ENCODE measurements around the gene VPS13C. TPM values are rescaled to one million over a fixed set of nuclear protein-coding genes. Genes with fewer than 3 reads are reported as not detected.

VPS13C gene
- total RNA-seq, 4 donors from 2014 or later: 29.0 to 38.2 (median 36.1) TPM

GRCh38 chr15:61849447-61849846 lies 210.8 kb downstream of the VPS13C start:
- no peak for DNase-seq (ENCODE audit: low spot score in 2 of 2)
- intact Hi-C loops (cut with DNase I; ENCODE audit: low total_unique reads): no loop called here
- 70 to 78% methylated on average over 1 of the region's 1 CpG for WGBS, 2 donors
- H3K4me3 ChIP-seq (ENCODE audit: low read depth, poor library complexity, severe bottlenecking): no peak overlapping the region
- TF ChIP-seq CTCF (IDR thresholded peaks at IDR 0.05) (no peak), POLR2A (IDR thresholded peaks at IDR 0.05) (no peak)

GRCh38 chr15:61841466-61841865 lies 218.8 kb downstream of the VPS13C start:
- DNase-seq (ENCODE audit: low spot score in 2 of 2): no peak
- H3K4me3 ChIP-seq (ENCODE audit: low read depth, poor library complexity, severe bottlenecking): no peak overlapping the region
- TF ChIP-seq CTCF (IDR thresholded peaks at IDR 0.05) (no peak), POLR2A (IDR thresholded peaks at IDR 0.05) (no peak)
- WGBS, 2 donors: 85 to 87% methylated on average over 9 of the region's 9 CpGs
- intact Hi-C loops (cut with DNase I; ENCODE audit: low total_unique reads): no loop called here

GRCh38 chr15:61840090-61840489 lies 220.2 kb downstream of the VPS13C start:
- WGBS, 2 donors: 70 to 76% methylated on average over 12 of the region's 12 CpGs
- H3K4me3 ChIP-seq (ENCODE audit: low read depth, poor library complexity, severe bottlenecking): no peak overlapping the region
- DNase-seq (ENCODE audit: low spot score in 2 of 2): no peak
- intact Hi-C loops (cut with DNase I; ENCODE audit: low total_unique reads): no loop called here
- TF ChIP-seq POLR2A (IDR thresholded peaks at IDR 0.05) (no peak), CTCF (IDR thresholded peaks at IDR 0.05) (no peak)

- intact Hi-C loops (cut with DNase I; ENCODE audit: low total_unique reads): no loop called here
- WGBS, 2 donors: 85 to 86% methylated on average over 8 of the region's 8 CpGs
- TF ChIP-seq POLR2A (IDR thresholded peaks at IDR 0.05) (no peak), CTCF (IDR thresholded peaks at IDR 0.05) (no peak)
- no peak for DNase-seq (ENCODE audit: low spot score in 2 of 2)
- H3K4me3 ChIP-seq (ENCODE audit: low read depth, poor library complexity, severe bottlenecking): no peak overlapping the region
These were observed 220.7 kb downstream of the VPS13C start for GRCh38 chr15:61839546-61839945.

GRCh38 chr15:61835496-61836106 lies 224.6 kb downstream of the VPS13C start:
- intact Hi-C loops (cut with DNase I; ENCODE audit: low total_unique reads): no loop called here

More at GRCh38 chr15:61835496-61836106, 224.6 kb downstream of the VPS13C start:
- WGBS, 2 donors: 7 to 10% methylated on average over 9 of the region's 9 CpGs
- no peak overlapping the region for H3K4me3 ChIP-seq (ENCODE audit: low read depth, poor library complexity, severe bottlenecking)
- peak; percentile 45 to 92 for DNase-seq (ENCODE audit: low spot score in 2 of 2)
- TF ChIP-seq CTCF (IDR thresholded peaks at IDR 0.05) (peak in 1 of 3 donors; percentile 72), POLR2A (IDR thresholded peaks at IDR 0.05) (no peak)
